ENCODE measurements around the gene ENTHD1.
A peak's percentile ranks its signal among the peaks of the same experiment; 100 is the strongest.

Gene ENTHD1

DNA sequence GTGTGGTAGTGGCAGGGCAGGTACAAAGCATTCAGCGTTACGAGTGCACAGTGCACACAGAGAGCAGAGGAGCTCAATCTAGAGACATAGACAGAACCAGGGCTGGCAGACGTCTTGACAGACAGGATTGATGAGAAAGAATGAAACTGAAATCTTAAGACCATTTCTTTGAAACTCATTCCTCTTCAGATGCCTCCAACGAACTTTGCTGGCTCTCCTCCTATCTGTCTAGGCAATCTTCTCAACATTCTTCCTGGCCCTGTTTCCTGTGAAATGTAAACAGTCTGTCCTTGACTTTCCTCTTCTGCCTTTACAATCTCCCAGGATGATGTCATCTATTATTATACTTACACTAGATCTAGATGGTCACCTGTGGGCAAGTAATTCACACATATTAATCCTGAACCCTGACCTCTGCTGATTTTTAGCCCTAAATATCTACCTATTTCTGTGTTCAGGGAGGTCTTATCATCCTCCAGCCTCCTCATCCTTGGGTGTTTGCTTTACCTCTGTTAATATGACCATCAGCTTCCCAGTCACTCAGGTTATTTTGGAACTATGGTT lies 119.5 kb downstream of the ENTHD1 start:
- peak; percentile 71 for DNase-seq

DNA sequence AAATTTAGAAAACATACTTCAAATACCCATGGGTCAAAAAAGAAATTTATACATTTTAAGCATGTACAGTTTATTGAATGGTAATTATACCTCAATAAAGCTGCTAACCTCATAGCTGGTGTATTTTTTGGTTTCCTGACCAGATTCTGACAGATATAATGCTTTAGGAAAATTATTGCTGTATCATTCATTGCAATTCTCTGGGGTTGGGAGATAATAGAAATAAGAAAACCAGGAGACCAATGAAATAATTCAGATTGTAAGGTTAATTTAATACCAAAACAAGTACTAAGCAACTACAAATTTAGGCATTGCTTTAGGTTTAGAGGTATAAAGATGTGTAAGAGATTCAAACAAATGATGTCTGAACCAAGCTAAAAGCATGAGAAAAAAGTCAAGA lies 120.1 kb downstream of the ENTHD1 start:
- Histone ChIP-seq H4K20me1 (ENCODE audit: insufficient read depth, low read length) (no peaks in the 10 kb centered on the region), H3K27ac (ENCODE audit: low read length) (peak overlapping the region; percentile 71), H3K4me1 (ENCODE audit: insufficient read depth, low read length) (peaks cover 60% of the 10 kb centered on the region), H2AFZ (ENCODE audit: low read depth, low read length) (peak overlapping the region; percentile 58), H3K9ac (ENCODE audit: low read depth, low read length) (peak overlapping the region; percentile 41), H3K79me2 (ENCODE audit: insufficient read depth, low read length) (no peaks in the 10 kb centered on the region), H3K4me2 (ENCODE audit: insufficient read depth, low read length) (peak overlapping the region; percentile 53), H3K9me3 (ENCODE audit: insufficient read depth, low read length, severe bottlenecking) (no peaks in the 10 kb centered on the region), H3K36me3 (ENCODE audit: insufficient read depth, low read length) (no peaks in the 10 kb centered on the region; the same call in 1 of the 2 replicates), H3K4me3 (ENCODE audit: low read depth in 1 of 2, low read length in 2 of 2) (peak overlapping the region in 1 of 2 experiments; percentile 33; a peak in 2 of 4 replicates), H3K27me3 (ENCODE audit: insufficient read depth, low read length, poor library complexity) (no peaks in the 10 kb centered on the region)
- TF ChIP-seq, protein P1, sequence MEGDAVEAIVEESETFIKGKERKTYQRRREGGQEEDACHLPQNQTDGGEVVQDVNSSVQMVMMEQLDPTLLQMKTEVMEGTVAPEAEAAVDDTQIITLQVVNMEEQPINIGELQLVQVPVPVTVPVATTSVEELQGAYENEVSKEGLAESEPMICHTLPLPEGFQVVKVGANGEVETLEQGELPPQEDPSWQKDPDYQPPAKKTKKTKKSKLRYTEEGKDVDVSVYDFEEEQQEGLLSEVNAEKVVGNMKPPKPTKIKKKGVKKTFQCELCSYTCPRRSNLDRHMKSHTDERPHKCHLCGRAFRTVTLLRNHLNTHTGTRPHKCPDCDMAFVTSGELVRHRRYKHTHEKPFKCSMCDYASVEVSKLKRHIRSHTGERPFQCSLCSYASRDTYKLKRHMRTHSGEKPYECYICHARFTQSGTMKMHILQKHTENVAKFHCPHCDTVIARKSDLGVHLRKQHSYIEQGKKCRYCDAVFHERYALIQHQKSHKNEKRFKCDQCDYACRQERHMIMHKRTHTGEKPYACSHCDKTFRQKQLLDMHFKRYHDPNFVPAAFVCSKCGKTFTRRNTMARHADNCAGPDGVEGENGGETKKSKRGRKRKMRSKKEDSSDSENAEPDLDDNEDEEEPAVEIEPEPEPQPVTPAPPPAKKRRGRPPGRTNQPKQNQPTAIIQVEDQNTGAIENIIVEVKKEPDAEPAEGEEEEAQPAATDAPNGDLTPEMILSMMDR (IDR thresholded peaks at IDR 0.05; ENCODE audit: borderline replicate concordance, extremely low read depth, low read length, poor library complexity, severe bottlenecking) = no peak
- no peak for TF ChIP-seq EZH2 (IDR thresholded peaks at IDR 0.05; ENCODE audit: borderline replicate concordance, low read depth, low read length, severe bottlenecking)
- DNase-seq = no peak
- no peak for ATAC-seq (ENCODE audit: insufficient read depth, low read depth)

More for the DNA sequence above, 119.5 kb downstream of the ENTHD1 start:
- H4K20me1 ChIP-seq (ENCODE audit: insufficient read depth, low read length) = no peaks in the 10 kb centered on the region
- ATAC-seq (ENCODE audit: insufficient read depth, low read depth) = peak; percentile 97
- no peaks in the 10 kb centered on the region; the same call in 1 of the 2 replicates for H3K36me3 ChIP-seq (ENCODE audit: insufficient read depth, low read length)
- no peak for TF ChIP-seq EZH2 (IDR thresholded peaks at IDR 0.05; ENCODE audit: borderline replicate concordance, low read depth, low read length, severe bottlenecking)
- TF ChIP-seq, protein P1 (IDR thresholded peaks at IDR 0.05; ENCODE audit: borderline replicate concordance, extremely low read depth, low read length, poor library complexity, severe bottlenecking) = no peak
- H2AFZ ChIP-seq (ENCODE audit: low read depth, low read length) = peak overlapping the region; percentile 58
- peak overlapping the region in 1 of 2 experiments; percentile 33; a peak in 2 of 4 replicates for H3K4me3 ChIP-seq (ENCODE audit: low read depth in 1 of 2, low read length in 2 of 2)
- H3K4me2 ChIP-seq (ENCODE audit: insufficient read depth, low read length) = peak overlapping the region; percentile 53
- H3K79me2 ChIP-seq (ENCODE audit: insufficient read depth, low read length) = no peaks in the 10 kb centered on the region
- no peaks in the 10 kb centered on the region for H3K9me3 ChIP-seq (ENCODE audit: insufficient read depth, low read length, severe bottlenecking)
- no peaks in the 10 kb centered on the region for H3K27me3 ChIP-seq (ENCODE audit: insufficient read depth, low read length, poor library complexity)
- peak overlapping the region; percentile 71 for H3K27ac ChIP-seq (ENCODE audit: low read length)
- H3K4me1 ChIP-seq (ENCODE audit: insufficient read depth, low read length) = peaks cover 60% of the 10 kb centered on the region
- peak overlapping the region; percentile 41 for H3K9ac ChIP-seq (ENCODE audit: low read depth, low read length)

DNA sequence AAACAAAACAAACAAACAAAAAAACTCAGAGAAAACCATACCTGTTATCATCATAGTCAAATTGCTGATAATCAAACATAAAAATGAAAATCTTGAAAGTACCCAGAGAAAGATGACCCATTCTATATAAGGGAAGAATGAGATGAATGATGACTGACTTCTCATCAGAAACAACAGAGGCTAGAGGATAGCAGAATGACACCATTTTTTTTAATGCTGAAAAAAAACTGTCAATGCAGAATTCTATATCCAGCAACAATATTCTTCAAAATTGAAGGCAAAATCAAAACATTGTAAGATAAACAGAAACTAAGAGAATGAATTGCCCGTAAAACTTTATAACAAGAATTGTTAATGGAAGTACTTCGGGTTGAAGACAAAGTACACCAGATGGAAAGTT lies 122.1 kb downstream of the ENTHD1 start:
- H3K79me2 ChIP-seq (ENCODE audit: insufficient read depth, low read length) = no peaks in the 10 kb centered on the region
- H3K9me3 ChIP-seq (ENCODE audit: insufficient read depth, low read length, severe bottlenecking) = no peaks in the 10 kb centered on the region
- ATAC-seq (ENCODE audit: insufficient read depth, low read depth) (no peak), DNase-seq (no peak)
- TF ChIP-seq, protein P1 (IDR thresholded peaks at IDR 0.05; ENCODE audit: borderline replicate concordance, extremely low read depth, low read length, poor library complexity, severe bottlenecking) = no peak
- H2AFZ ChIP-seq (ENCODE audit: low read depth, low read length) = no peak overlapping the region
- no peak overlapping the region for H3K9ac ChIP-seq (ENCODE audit: low read depth, low read length)
- no peak overlapping the region for H3K27ac ChIP-seq (ENCODE audit: low read length)
- no peak overlapping the region for H3K4me2 ChIP-seq (ENCODE audit: insufficient read depth, low read length)
- no peaks in the 10 kb centered on the region for H4K20me1 ChIP-seq (ENCODE audit: insufficient read depth, low read length)
- no peak overlapping the region for H3K4me3 ChIP-seq (ENCODE audit: low read depth in 1 of 2, low read length in 2 of 2)
- H3K36me3 ChIP-seq (ENCODE audit: insufficient read depth, low read length) = no peaks in the 10 kb centered on the region; the same call in 1 of the 2 replicates
- H3K27me3 ChIP-seq (ENCODE audit: insufficient read depth, low read length, poor library complexity) = no peaks in the 10 kb centered on the region
- peaks cover 43% of the 10 kb centered on the region for H3K4me1 ChIP-seq (ENCODE audit: insufficient read depth, low read length)
